ENCODE data around the gene VPS36. TPM values are rescaled to one million over a fixed set of nuclear protein-coding genes. Genes with fewer than 3 reads are reported as not detected.

Gene VPS36
- total RNA-seq, 1 experiment from 2014 or later = 29.2 TPM

DNA sequence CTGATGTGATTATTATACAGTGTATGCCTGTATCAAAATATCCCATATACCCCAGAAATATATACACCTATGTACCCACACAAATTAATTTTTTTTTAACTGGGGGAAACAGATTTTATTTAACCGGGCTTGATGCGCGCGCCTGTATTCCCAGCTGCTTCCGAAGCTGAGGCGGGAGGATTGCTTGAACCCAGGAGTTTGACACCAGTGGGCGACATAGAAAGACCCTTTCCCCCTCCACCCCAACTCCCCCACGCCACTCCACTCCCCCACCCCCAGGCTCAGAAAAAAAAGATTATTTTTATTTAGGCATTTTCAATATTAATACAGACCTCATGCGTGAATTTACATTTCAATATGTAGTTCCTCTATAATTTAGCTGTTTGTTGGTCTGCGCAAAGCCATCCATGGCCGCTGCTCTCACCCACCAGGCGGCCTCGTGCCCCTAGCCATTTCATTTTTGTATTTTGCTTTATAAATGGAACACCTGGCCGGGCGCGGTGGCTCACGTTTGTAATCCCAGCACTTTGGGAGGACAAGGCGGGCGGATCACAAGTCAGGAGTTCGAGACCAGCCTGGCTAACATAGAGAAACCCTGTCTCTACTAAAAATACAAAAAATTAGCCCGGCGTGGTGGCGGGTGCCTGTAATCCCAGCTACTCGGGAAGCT, 836 bp upstream of the VPS36 start:
- no peak overlapping the region for H3K4me2 ChIP-seq (ENCODE audit: insufficient read depth, insufficient read length, low read length)
- no CpG with 5 or more reads among the region's 24 CpGs for WGBS (ENCODE audit: extremely low coverage, insufficient read length, low lambda C conversion rate)
- H3K9me3 Mint-ChIP-seq = no peaks in the 10 kb centered on the region; a peak in 2 of 5 replicates

More for the DNA sequence above, 836 bp upstream of the VPS36 start:
- H3K9ac ChIP-seq (ENCODE audit: extremely low read depth, insufficient read length, low read length) = no peak overlapping the region
- H3K9me3 ChIP-seq (ENCODE audit: control insufficient read depth, low read depth, low read length) = no peaks in the 10 kb centered on the region
- no peak overlapping the region for H2BK5ac ChIP-seq (ENCODE audit: insufficient read length, low read length)
- no peak overlapping the region for H3K14ac ChIP-seq (ENCODE audit: insufficient read depth, low read length)
- Mint-ChIP-seq H3K27me3 (ENCODE audit: low read depth) (no peaks in the 10 kb centered on the region; the same call in 1 of the 2 replicates), H3K4me3 (peak overlapping the region; percentile 76 to 83), H3K4me1 (peaks cover 27 to 31% of the 10 kb centered on the region in 2 experiments), H3K36me3 (ENCODE audit: insufficient read depth in 1 of 3, low read depth in 3 of 3) (peaks cover 3 to 5% (median 3%) of the 10 kb centered on the region in 3 experiments; a peak in 6 of 7 replicates), H3K27ac (no peak overlapping the region)
- no peak overlapping the region for H4K8ac ChIP-seq (replicated peaks; ENCODE audit: insufficient read length, low read depth, low read length)
- no peaks in the 10 kb centered on the region for H4K20me1 ChIP-seq (ENCODE audit: control insufficient read depth, insufficient read depth, insufficient read length)
- H4K91ac ChIP-seq (ENCODE audit: insufficient read length, low read depth, low read length) = no peak overlapping the region
- no peak overlapping the region for H3K27ac ChIP-seq (ENCODE audit: insufficient read length, low read depth, low read length)
- H3K4me1 ChIP-seq (ENCODE audit: insufficient read depth, low read length) = no peaks in the 10 kb centered on the region; the same call in 1 of the 2 replicates
- DNase-seq = no peak
- H3K79me2 ChIP-seq (ENCODE audit: insufficient read depth, low read length) = peaks cover 15% of the 10 kb centered on the region; the same call in 1 of the 2 replicates
- no peak for TF ChIP-seq CTCF (conservative IDR thresholded peaks at IDR 0.05)
- no peak overlapping the region for H2AFZ ChIP-seq (ENCODE audit: low read length)
- no peak overlapping the region for H2BK15ac ChIP-seq (ENCODE audit: low read depth, low read length)
- no peak overlapping the region for H2BK120ac ChIP-seq (ENCODE audit: low read depth, low read length, poor library complexity, severe bottlenecking)
- H3K4ac ChIP-seq (ENCODE audit: low read depth, low read length) = no peak overlapping the region
- H3K79me1 ChIP-seq (ENCODE audit: insufficient read depth, low read depth, low read length, poor library complexity, severe bottlenecking) = no peaks in the 10 kb centered on the region
- H3K56ac ChIP-seq (ENCODE audit: insufficient read length, low read depth, low read length) = no peak overlapping the region
- peaks cover 10% of the 10 kb centered on the region for H3K23me2 ChIP-seq (ENCODE audit: insufficient read length, low read depth, low read length, poor library complexity, severe bottlenecking)
- no peak overlapping the region for H2AK5ac ChIP-seq (ENCODE audit: insufficient read length, low read length)
- no peak overlapping the region for H4K5ac ChIP-seq (ENCODE audit: insufficient read length, low read depth, low read length)
- no peaks in the 10 kb centered on the region for H3K27me3 ChIP-seq (ENCODE audit: insufficient read depth, low read length)
- H3T11ph ChIP-seq (ENCODE audit: low read length) = no peak overlapping the region
- no peak overlapping the region for H3K18ac ChIP-seq (ENCODE audit: insufficient read length, low read depth, low read length)
- H3K23ac ChIP-seq (ENCODE audit: insufficient read length, low read depth, low read length) = no peak overlapping the region
- H2BK12ac ChIP-seq (ENCODE audit: insufficient read length, low read depth, low read length) = no peak overlapping the region
- H2BK20ac ChIP-seq (ENCODE audit: low read depth, low read length, poor library complexity, severe bottlenecking) = no peak overlapping the region
